ENCODE data around the gene BPIFB6. TPM values are rescaled to one million over a fixed set of nuclear protein-coding genes. Genes with fewer than 3 reads are reported as not detected.

Gene BPIFB6
- total RNA-seq, 1 experiment from 2014 or later, result not detected

DNA sequence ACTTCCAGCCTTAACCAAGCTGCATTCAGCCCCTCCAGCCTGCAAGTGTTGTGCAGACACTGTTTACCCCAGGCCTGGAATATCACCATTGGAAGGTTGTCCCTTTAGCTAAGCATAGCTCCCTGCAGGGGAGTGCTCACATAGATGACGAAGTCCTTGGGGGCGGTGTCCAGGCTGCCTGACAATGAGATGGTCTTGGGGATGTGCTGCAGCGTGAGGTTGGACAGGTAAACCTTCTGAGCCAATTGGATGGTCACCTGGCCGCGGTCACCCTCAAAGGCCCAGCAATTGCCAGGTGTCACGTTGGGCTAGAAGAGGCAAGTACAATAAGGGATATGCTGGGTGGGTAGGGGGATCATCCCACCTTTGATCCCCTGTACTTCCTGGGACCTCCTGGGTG is 45.9 kb upstream of the BPIFB6 start:
- Histone ChIP-seq H3K9me3 (ENCODE audit: low read length) (no peaks in the 10 kb centered on the region), H3K27ac (ENCODE audit: low read length) (no peak overlapping the region), H3K9me2 (replicated peaks; ENCODE audit: low read length) (no peaks in the 10 kb centered on the region), H3K9ac (ENCODE audit: low read length) (no peak overlapping the region), H3K79me2 (ENCODE audit: low read length) (no peaks in the 10 kb centered on the region), H3K4me2 (ENCODE audit: low read length) (no peak overlapping the region), H3F3A (ENCODE audit: low read length, unreplicated experiment) (no peaks in the 10 kb centered on the region), H4K20me1 (ENCODE audit: low read length) (no peaks in the 10 kb centered on the region), H2AFZ (ENCODE audit: low read length) (no peak overlapping the region), H3K36me3 (ENCODE audit: low read depth, low read length) (no peaks in the 10 kb centered on the region), H3K4me3 (ENCODE audit: low read length) (no peak overlapping the region), H3K4me1 (ENCODE audit: insufficient read depth, low read length) (no peaks in the 10 kb centered on the region), H3K27me3 (ENCODE audit: low read length) (peaks cover 18% of the 10 kb centered on the region)
- CTCF ChIA-PET, result interaction anchor here (0.6 kb wide), 1 partner anchor 72 kb away, joined by 3 read pairs; no protein-coding TSS in a partner anchor
- TF ChIP-seq EZH2phosphoT487 (IDR thresholded peaks at IDR 0.05; ENCODE audit: borderline replicate concordance, low read length), result no peak
- TF ChIP-seq, protein P1, sequence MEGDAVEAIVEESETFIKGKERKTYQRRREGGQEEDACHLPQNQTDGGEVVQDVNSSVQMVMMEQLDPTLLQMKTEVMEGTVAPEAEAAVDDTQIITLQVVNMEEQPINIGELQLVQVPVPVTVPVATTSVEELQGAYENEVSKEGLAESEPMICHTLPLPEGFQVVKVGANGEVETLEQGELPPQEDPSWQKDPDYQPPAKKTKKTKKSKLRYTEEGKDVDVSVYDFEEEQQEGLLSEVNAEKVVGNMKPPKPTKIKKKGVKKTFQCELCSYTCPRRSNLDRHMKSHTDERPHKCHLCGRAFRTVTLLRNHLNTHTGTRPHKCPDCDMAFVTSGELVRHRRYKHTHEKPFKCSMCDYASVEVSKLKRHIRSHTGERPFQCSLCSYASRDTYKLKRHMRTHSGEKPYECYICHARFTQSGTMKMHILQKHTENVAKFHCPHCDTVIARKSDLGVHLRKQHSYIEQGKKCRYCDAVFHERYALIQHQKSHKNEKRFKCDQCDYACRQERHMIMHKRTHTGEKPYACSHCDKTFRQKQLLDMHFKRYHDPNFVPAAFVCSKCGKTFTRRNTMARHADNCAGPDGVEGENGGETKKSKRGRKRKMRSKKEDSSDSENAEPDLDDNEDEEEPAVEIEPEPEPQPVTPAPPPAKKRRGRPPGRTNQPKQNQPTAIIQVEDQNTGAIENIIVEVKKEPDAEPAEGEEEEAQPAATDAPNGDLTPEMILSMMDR (conservative IDR thresholded peaks at IDR 0.05; ENCODE audit: low read depth, low read length), result no peak
- no peak for TF ChIP-seq EZH2 (IDR thresholded peaks at IDR 0.05; ENCODE audit: low read length, unreplicated experiment)
- POLR2A ChIA-PET (ENCODE audit: unreplicated experiment), result no interaction called here
- ATAC-seq, result no peak
- no peak for DNase-seq
- intact Hi-C loops (cut with micrococcal nuclease), result no loop called here
- BruUV-seq (replicated peaks), result no TSS peak

- CTCF ChIA-PET, result no interaction called here
- DNase-seq, result no peak
- Histone ChIP-seq H3K79me2 (ENCODE audit: low read length) (no peaks in the 10 kb centered on the region), H3F3A (ENCODE audit: low read length, unreplicated experiment) (no peaks in the 10 kb centered on the region), H3K27me3 (ENCODE audit: low read length) (peaks cover 18% of the 10 kb centered on the region), H4K20me1 (ENCODE audit: low read length) (no peaks in the 10 kb centered on the region), H3K27ac (ENCODE audit: low read length) (no peak overlapping the region), H3K36me3 (ENCODE audit: low read depth, low read length) (no peaks in the 10 kb centered on the region), H3K9me3 (ENCODE audit: low read length) (no peaks in the 10 kb centered on the region), H3K9ac (ENCODE audit: low read length) (no peak overlapping the region), H3K4me1 (ENCODE audit: insufficient read depth, low read length) (no peaks in the 10 kb centered on the region), H3K4me2 (ENCODE audit: low read length) (no peak overlapping the region), H2AFZ (ENCODE audit: low read length) (no peak overlapping the region), H3K9me2 (replicated peaks; ENCODE audit: low read length) (no peaks in the 10 kb centered on the region), H3K4me3 (ENCODE audit: low read length) (no peak overlapping the region)
- no peak for ATAC-seq
- POLR2A ChIA-PET (ENCODE audit: unreplicated experiment), result interaction anchor here (0.7 kb wide), 1 partner anchor 19 kb away, joined by 4 read pairs; no protein-coding TSS in a partner anchor
- intact Hi-C loops (cut with micrococcal nuclease), result no loop called here
- no peak for TF ChIP-seq EZH2 (IDR thresholded peaks at IDR 0.05; ENCODE audit: low read length, unreplicated experiment)
- TF ChIP-seq, protein P1 (conservative IDR thresholded peaks at IDR 0.05; ENCODE audit: low read depth, low read length), result no peak
- TF ChIP-seq EZH2phosphoT487 (IDR thresholded peaks at IDR 0.05; ENCODE audit: borderline replicate concordance, low read length), result no peak
- no TSS peak for BruUV-seq (replicated peaks)
These were observed 45.0 kb upstream of the BPIFB6 start for GRCh38 chr20:32986331-32986966.

GRCh38 chr20:32987044-32987825 is 44.2 kb upstream of the BPIFB6 start:
- TF ChIP-seq, protein P1 (conservative IDR thresholded peaks at IDR 0.05; ENCODE audit: low read depth, low read length), result no peak
- TF ChIP-seq EZH2phosphoT487 (IDR thresholded peaks at IDR 0.05; ENCODE audit: borderline replicate concordance, low read length) (no peak), EZH2 (IDR thresholded peaks at IDR 0.05; ENCODE audit: low read length, unreplicated experiment) (no peak)
- Histone ChIP-seq H3F3A (ENCODE audit: low read length, unreplicated experiment) (no peaks in the 10 kb centered on the region), H3K27ac (ENCODE audit: low read length) (no peak overlapping the region), H4K20me1 (ENCODE audit: low read length) (no peaks in the 10 kb centered on the region), H2AFZ (ENCODE audit: low read length) (no peak overlapping the region), H3K27me3 (ENCODE audit: low read length) (peaks cover 24% of the 10 kb centered on the region), H3K4me2 (ENCODE audit: low read length) (no peak overlapping the region), H3K79me2 (ENCODE audit: low read length) (no peaks in the 10 kb centered on the region), H3K9me3 (ENCODE audit: low read length) (no peaks in the 10 kb centered on the region), H3K36me3 (ENCODE audit: low read depth, low read length) (no peaks in the 10 kb centered on the region), H3K9me2 (replicated peaks; ENCODE audit: low read length) (no peaks in the 10 kb centered on the region), H3K4me3 (ENCODE audit: low read length) (no peak overlapping the region), H3K9ac (ENCODE audit: low read length) (no peak overlapping the region), H3K4me1 (ENCODE audit: insufficient read depth, low read length) (no peaks in the 10 kb centered on the region)
- ChIA-PET CTCF (no interaction called here), POLR2A (ENCODE audit: unreplicated experiment) (no interaction called here)
- ATAC-seq (no peak), DNase-seq (no peak)
- intact Hi-C loops (cut with micrococcal nuclease), result no loop called here
- BruUV-seq (replicated peaks), result no TSS peak

All from PC-3 (cell line).